NOMO-1 treated with dmso at 0.1 percent for 144 hours (cell line): ENCODE measurements around the gene MED12.
"Not testable (repeated sequence)": the region's sequence is repeated elsewhere in the genome, so short reads cannot be mapped to it uniquely, and the experiment has no call there.

Experiments used
- DNase-seq: peaks from one replicate; lab custom pipeline; 2025; ENCODE audit not compliant: unreplicated experiment; lab: John Stamatoyannopoulos, UW

MED12 gene

GRCh38 chrX:71160475-71160874 is 42.1 kb downstream of the MED12 start:
- DNase-seq: no peak

- no peak for DNase-seq
These were observed 44.6 kb downstream of the MED12 start for GRCh38 chrX:71162981-71163380.

- no peak for DNase-seq
These were observed 45.7 kb downstream of the MED12 start for GRCh38 chrX:71164071-71164470.

GRCh38 chrX:71166461-71166860 is 48.1 kb downstream of the MED12 start:
- DNase-seq: no peak

GRCh38 chrX:71167031-71167781 is 48.8 kb downstream of the MED12 start:
- DNase-seq: no peak

- DNase-seq: no peak
These were observed 49.7 kb downstream of the MED12 start for GRCh38 chrX:71168134-71168533.

- DNase-seq: no peak
These were observed 51.2 kb downstream of the MED12 start for GRCh38 chrX:71169586-71169985.

GRCh38 chrX:71170660-71171059 is 52.3 kb downstream of the MED12 start:
- DNase-seq: no peak

GRCh38 chrX:71171110-71171801 is 52.9 kb downstream of the MED12 start:
- DNase-seq: peak; percentile 13

GRCh38 chrX:71173440-71173839 is 55.0 kb downstream of the MED12 start:
- no peak for DNase-seq

GRCh38 chrX:71174795-71175194 is 56.4 kb downstream of the MED12 start:
- no peak for DNase-seq

GRCh38 chrX:71175531-71175930 is 57.1 kb downstream of the MED12 start:
- DNase-seq: no peak

- DNase-seq: no peak
These were observed 58.9 kb downstream of the MED12 start for GRCh38 chrX:71177327-71177726.

- DNase-seq: peak; percentile 18
These were observed 60.5 kb downstream of the MED12 start for GRCh38 chrX:71178908-71179307.

GRCh38 chrX:71180579-71181265 is 62.3 kb downstream of the MED12 start:
- DNase-seq: not testable (repeated sequence)

GRCh38 chrX:71181558-71181909 is 63.1 kb downstream of the MED12 start:
- no peak for DNase-seq

- peak; percentile 89 for DNase-seq
These were observed 63.8 kb downstream of the MED12 start for GRCh38 chrX:71181910-71182799.

- DNase-seq: no peak
These were observed 64.5 kb downstream of the MED12 start for GRCh38 chrX:71182871-71183270.

GRCh38 chrX:71183341-71183740 is 64.9 kb downstream of the MED12 start:
- no peak for DNase-seq

GRCh38 chrX:71184092-71184491 is 65.7 kb downstream of the MED12 start:
- DNase-seq: no peak
